Keratinocyte (primary cell): ENCODE data around the gene PDE11A. TPM values are rescaled to one million over a fixed set of nuclear protein-coding genes. Genes with fewer than 3 reads are reported as not detected.

Experiments
- DNase-seq: peaks from one replicate; pipeline ENCODE4 v3.0.0-alpha.2; 2011; ENCODE audit warnings: low read depth, missing footprints, low spot score
- FAIRE-seq: peaks from 2 replicates; lab custom pipeline; 2011; peaks lifted over from hg19 to GRCh38; lab: Jason Lieb, UNC
- H2AFZ ChIP-seq: 2 replicates; pipeline ENCODE4 v1.6.0; 2012; ENCODE audit warnings: low read length, control low read depth, inconsistent platforms; ENCODE audit not compliant: control insufficient read depth
- H3K27ac ChIP-seq: 2 replicates; pipeline ENCODE4 v1.5.1; 2011; ENCODE audit warnings: low read length; ENCODE audit not compliant: control insufficient read depth, insufficient read depth
- H3K27me3 ChIP-seq: 3 replicates; pipeline ENCODE4 v1.6.0; 2011; ENCODE audit warnings: low read length; ENCODE audit not compliant: control insufficient read depth, insufficient read depth; ENCODE audit errors: extremely low read depth
- H3K36me3 ChIP-seq, 2 experiments: 2 replicates in 1 of 2; 3 replicates in 1 of 2; pipeline ENCODE4 v1.5.1; 2011; ENCODE audit warnings: low read length in 2 of 2, mild to moderate bottlenecking in 1 of 2; ENCODE audit not compliant: control insufficient read depth in 2 of 2, insufficient read depth in 2 of 2; ENCODE audit errors: extremely low read depth in 1 of 2
- H3K4me1 ChIP-seq: 3 replicates; pipeline ENCODE4 v1.5.1; 2011; ENCODE audit warnings: low read length; ENCODE audit not compliant: control insufficient read depth, insufficient read depth; ENCODE audit errors: extremely low read depth
- H3K4me2 ChIP-seq: 3 replicates; pipeline ENCODE4 v1.6.0; 2011; ENCODE audit warnings: low read depth, low read length; ENCODE audit not compliant: control insufficient read depth, insufficient read depth; ENCODE audit errors: extremely low read depth
- H3K4me3 ChIP-seq, 3 experiments: fragments of 200-600 bp in 1 of 3; sonication (generic) in 1 of 3; 2 replicates in 2 of 3; 3 replicates in 1 of 3; pipeline ENCODE4 v1.5.1; 2011 to 2016; ENCODE audit warnings: low read length in 3 of 3, mild to moderate bottlenecking in 3 of 3, control low read depth in 2 of 3, inconsistent platforms in 1 of 3, low read depth in 1 of 3, mixed read lengths in 1 of 3, mixed run types in 1 of 3, moderate library complexity in 1 of 3; ENCODE audit not compliant: control insufficient read depth in 2 of 3, insufficient read depth in 2 of 3; ENCODE audit errors: extremely low read depth in 1 of 3
- H3K79me2 ChIP-seq: 2 replicates; pipeline ENCODE4 v1.6.0; 2012; ENCODE audit warnings: low read length; ENCODE audit not compliant: control insufficient read depth, insufficient read depth
- H3K9ac ChIP-seq: 3 replicates; pipeline ENCODE4 v1.6.0; 2011; ENCODE audit warnings: low read length; ENCODE audit not compliant: control insufficient read depth, insufficient read depth; ENCODE audit errors: extremely low read depth
- H3K9me1 ChIP-seq: 3 replicates; pipeline ENCODE4 v1.6.0; 2011; ENCODE audit warnings: low read length; ENCODE audit not compliant: control insufficient read depth, insufficient read depth; ENCODE audit errors: extremely low read depth
- H3K9me3 ChIP-seq: 2 replicates; pipeline ENCODE4 v1.5.1; 2012; ENCODE audit warnings: low read depth, low read length; ENCODE audit not compliant: control insufficient read depth
- H4K20me1 ChIP-seq: 3 replicates; pipeline ENCODE4 v1.6.0; 2011; ENCODE audit warnings: low read length; ENCODE audit not compliant: control insufficient read depth, insufficient read depth; ENCODE audit errors: extremely low read depth
- CTCF ChIP-seq, 3 experiments: IDR thresholded peaks in 1 of 3; conservative IDR thresholded peaks in 1 of 3; optimal IDR thresholded peaks in 1 of 3; 2 replicates in 2 of 3; 3 replicates in 1 of 3; pipeline versions ENCODE3 to v1.5.1; 2011; ENCODE audit warnings: low read length in 3 of 3, mild to moderate bottlenecking in 3 of 3, moderate library complexity in 2 of 3, control low read depth in 1 of 3, inconsistent platforms in 1 of 3; ENCODE audit not compliant: insufficient read depth in 2 of 3; ENCODE audit errors: extremely low read depth in 1 of 3
- EZH2 ChIP-seq: IDR thresholded peaks from one replicate; pipeline ENCODE4 v1.6.1; 2012; ENCODE audit warnings: inconsistent platforms, mild to moderate bottlenecking, low read length, moderate library complexity
- dilution Hi-C: fragments of 300-500 bp; cut with MboI; formaldehyde crosslinking; loops from one replicate; pipeline ENCODE4 v1.7.0; 2020; ENCODE audit warnings: low sequenced_read_pairs; ENCODE audit not compliant: extremely low pct_ligation_motif_present
- polyA plus RNA-seq, 5 experiments: library from polyadenylated mRNA; depleted of rRNA in 3 of 5; stranded (reverse) in 3 of 5; stranded (forward) in 1 of 5; unstranded in 1 of 5; fragments of >200 nt; gene quantifications; 1 replicate in 1 of 5; 2 replicates in 3 of 5; 3 replicates in 1 of 5; pipeline versions ENCODE4 v1.2.1 to v1.2.3, GENCODE V29; 2011 to 2012; ENCODE audit warnings: missing spikeins in 2 of 5, low read depth in 1 of 5, low replicate concordance in 1 of 5

PDE11A gene
- polyA plus RNA-seq, 1 donor (not counting 4 experiments of a cell fraction or from before 2014, with no cell fraction given), result 0.01 TPM

GRCh38 chr2:177662895-177663294 is 409.7 kb downstream of the PDE11A start:
- Histone ChIP-seq H3K79me2 (no peaks in the 10 kb centered on the region), H3K4me2 (no peak overlapping the region), H3K9me1 (no peaks in the 10 kb centered on the region), H3K36me3 (no peaks in the 10 kb centered on the region), H3K9me3 (no peaks in the 10 kb centered on the region), H3K9ac (no peak overlapping the region), H3K27me3 (peaks cover 5% of the 10 kb centered on the region), H3K27ac (no peak overlapping the region), H3K4me3 (no peak overlapping the region), H3K4me1 (no peaks in the 10 kb centered on the region), H4K20me1 (no peaks in the 10 kb centered on the region), H2AFZ (no peak overlapping the region)
- FAIRE-seq, result no peak
- TF ChIP-seq CTCF (optimal IDR thresholded peaks at IDR 0.05 in 1 of 3, IDR thresholded peaks at IDR 0.05 in 1 of 3, conservative IDR thresholded peaks at IDR 0.05 in 1 of 3; ENCODE audit: extremely low read depth in 1 of 3, insufficient read depth in 2 of 3, low read length in 3 of 3), result no peak
- TF ChIP-seq EZH2, result no peak
- dilution Hi-C loops, result no loop called here
- DNase-seq, result no peak

GRCh38 chr2:177660742-177661141 is 411.8 kb downstream of the PDE11A start:
- H3K4me3 ChIP-seq, result no peak overlapping the region

More at GRCh38 chr2:177660742-177661141, 411.8 kb downstream of the PDE11A start:
- DNase-seq (no peak), FAIRE-seq (no peak)
- Histone ChIP-seq H3K79me2 (no peaks in the 10 kb centered on the region), H3K27me3 (peaks cover 5% of the 10 kb centered on the region), H3K9me1 (no peaks in the 10 kb centered on the region), H3K9ac (no peak overlapping the region), H3K27ac (no peak overlapping the region), H3K4me2 (no peak overlapping the region), H4K20me1 (no peaks in the 10 kb centered on the region), H3K9me3 (no peaks in the 10 kb centered on the region), H3K36me3 (no peaks in the 10 kb centered on the region), H3K4me1 (no peaks in the 10 kb centered on the region), H2AFZ (no peak overlapping the region)
- dilution Hi-C loops, result no loop called here
- TF ChIP-seq CTCF (optimal IDR thresholded peaks at IDR 0.05 in 1 of 3, IDR thresholded peaks at IDR 0.05 in 1 of 3, conservative IDR thresholded peaks at IDR 0.05 in 1 of 3; ENCODE audit: extremely low read depth in 1 of 3, insufficient read depth in 2 of 3, low read length in 3 of 3) (no peak), EZH2 (no peak)
